K562 (cell line): ENCODE data around the gene PTPRM. TPM values are rescaled to one million over a fixed set of nuclear protein-coding genes. Genes with fewer than 3 reads are reported as not detected.

Experiments used
- ETV1 ChIP-seq: fragments of 450-650 bp; conservative IDR thresholded peaks from 2 replicates; pipeline ENCODE4 v1.6.1; 2016; ENCODE audit warnings: missing genetic modification characterization, control low read depth, low read depth, missing compliant biosample characterization
- NKRF ChIP-seq: fragments of 450-650 bp; IDR thresholded peaks from 2 replicates; pipeline ENCODE4 v1.6.1; 2016; ENCODE audit warnings: borderline replicate concordance
- ZNF274 ChIP-seq: IDR thresholded peaks from 2 replicates; pipeline ENCODE4 v1.6.1; 2011; ENCODE audit warnings: low read depth, mild to moderate bottlenecking, low read length, moderate library complexity, borderline replicate concordance
- ZNF436 ChIP-seq: fragments of 250-450, 450-650 bp; sonication (Bioruptor Pico); formaldehyde crosslinking; IDR thresholded peaks from 2 replicates; pipeline ENCODE4 v1.7.0; 2020; ENCODE audit warnings: mild to moderate bottlenecking
- polyA plus RNA-seq, 8 experiments: library from polyadenylated mRNA; depleted of rRNA in 4 of 8; stranded (reverse) in 5 of 8; unstranded in 3 of 8; fragments of >200 nt; fragmentation: Nextera tagmentation in 2 of 8; fragmentation: Illumina TruSeq in 1 of 8; extraction: Ambion mirVana in 2 of 8; extraction: Trizol in 1 of 8; gene quantifications; 2 replicates each; pipeline versions ENCODE4 v1.2.1 to v1.2.3, GENCODE V29; 2011 to 2014; ENCODE audit warnings: inconsistent platforms in 1 of 8, missing spikeins in 1 of 8
- total RNA-seq, 7 experiments: library from RNA; depleted of rRNA in 6 of 7; stranded (reverse); fragments of >200 nt in 6 of 7; fragmentation: Illumina TruSeq in 2 of 7; extraction: Trizol in 2 of 7; gene quantifications; 2 replicates each; pipeline versions ENCODE4 v1.2.1 to v1.2.3, GENCODE V29; 2011 to 2021; ENCODE audit warnings: low replicate concordance in 1 of 7
- TF ChIP-seq, protein P1 (sequence below): fragments of 450-650 bp; IDR thresholded peaks from 2 replicates; pipeline ENCODE4 v1.6.1; 2018; ENCODE audit not compliant: partially characterized antibody

Gene PTPRM
- total and polyA plus RNA-seq, 9 of the 15 experiments (the other 6 are each of a cell fraction or from before 2014, with no cell fraction given), result 0.03 to 0.16 (median 0.08) TPM; not detected in 3

GRCh38 chr18:7697306-7697705 is 130.2 kb downstream of the PTPRM start (continued):
- TF ChIP-seq, protein P1, sequence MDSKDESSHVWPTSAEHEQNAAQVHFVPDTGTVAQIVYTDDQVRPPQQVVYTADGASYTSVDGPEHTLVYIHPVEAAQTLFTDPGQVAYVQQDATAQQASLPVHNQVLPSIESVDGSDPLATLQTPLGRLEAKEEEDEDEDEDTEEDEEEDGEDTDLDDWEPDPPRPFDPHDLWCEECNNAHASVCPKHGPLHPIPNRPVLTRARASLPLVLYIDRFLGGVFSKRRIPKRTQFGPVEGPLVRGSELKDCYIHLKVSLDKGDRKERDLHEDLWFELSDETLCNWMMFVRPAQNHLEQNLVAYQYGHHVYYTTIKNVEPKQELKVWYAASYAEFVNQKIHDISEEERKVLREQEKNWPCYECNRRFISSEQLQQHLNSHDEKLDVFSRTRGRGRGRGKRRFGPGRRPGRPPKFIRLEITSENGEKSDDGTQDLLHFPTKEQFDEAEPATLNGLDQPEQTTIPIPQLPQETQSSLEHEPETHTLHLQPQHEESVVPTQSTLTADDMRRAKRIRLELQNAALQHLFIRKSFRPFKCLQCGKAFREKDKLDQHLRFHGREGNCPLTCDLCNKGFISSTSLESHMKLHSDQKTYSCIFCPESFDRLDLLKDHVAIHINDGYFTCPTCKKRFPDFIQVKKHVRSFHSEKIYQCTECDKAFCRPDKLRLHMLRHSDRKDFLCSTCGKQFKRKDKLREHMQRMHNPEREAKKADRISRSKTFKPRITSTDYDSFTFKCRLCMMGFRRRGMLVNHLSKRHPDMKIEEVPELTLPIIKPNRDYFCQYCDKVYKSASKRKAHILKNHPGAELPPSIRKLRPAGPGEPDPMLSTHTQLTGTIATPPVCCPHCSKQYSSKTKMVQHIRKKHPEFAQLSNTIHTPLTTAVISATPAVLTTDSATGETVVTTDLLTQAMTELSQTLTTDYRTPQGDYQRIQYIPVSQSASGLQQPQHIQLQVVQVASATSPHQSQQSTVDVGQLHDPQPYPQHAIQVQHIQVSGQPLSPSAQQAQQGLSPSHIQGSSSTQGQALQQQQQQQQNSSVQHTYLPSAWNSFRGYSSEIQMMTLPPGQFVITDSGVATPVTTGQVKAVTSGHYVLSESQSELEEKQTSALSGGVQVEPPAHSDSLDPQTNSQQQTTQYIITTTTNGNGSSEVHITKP, result no peak
- TF ChIP-seq ZNF274 (no peak), NKRF (no peak), ZNF436 (CRISPR knock-in tag) (no peak), ETV1 (tag) (no peak)
- TF ChIP-seq, all 486 proteins: peak for 0
